Erythroblast (primary cell): Measurements from ENCODE around the gene NRG2.

ENCODE experiments used
- GATA1 ChIP-seq: IDR thresholded peaks from 2 replicates; pipeline ENCODE4 v1.6.1; 2011; ENCODE audit warnings: low read depth, mild to moderate bottlenecking, control low read depth, low read length, moderate library complexity
- POLR2A ChIP-seq: IDR thresholded peaks from 2 replicates; pipeline ENCODE4 v1.6.1; 2011; ENCODE audit warnings: mild to moderate bottlenecking, low read length

- TF ChIP-seq POLR2A, result no peak
- TF ChIP-seq GATA1, result no peak
These were observed 228.3 kb downstream of the NRG2 start for GRCh38 chr5:139814704-139815280.
